Keratinocyte (primary cell): Measurements from ENCODE around the gene ZNF445.

Experiments used
- EZH2 ChIP-seq: IDR thresholded peaks from one replicate; pipeline ENCODE4 v1.6.1; 2012; ENCODE audit warnings: inconsistent platforms, mild to moderate bottlenecking, low read length, moderate library complexity
- TF ChIP-seq, protein P1 (sequence below), 3 experiments: IDR thresholded peaks in 1 of 3; conservative IDR thresholded peaks in 1 of 3; optimal IDR thresholded peaks in 1 of 3; 2 replicates in 2 of 3; 3 replicates in 1 of 3; pipeline versions ENCODE3 to v1.5.1; 2011; ENCODE audit warnings: low read length in 3 of 3, mild to moderate bottlenecking in 3 of 3, moderate library complexity in 2 of 3, control low read depth in 1 of 3, inconsistent platforms in 1 of 3; ENCODE audit not compliant: insufficient read depth in 2 of 3; ENCODE audit errors: extremely low read depth in 1 of 3

DNA sequence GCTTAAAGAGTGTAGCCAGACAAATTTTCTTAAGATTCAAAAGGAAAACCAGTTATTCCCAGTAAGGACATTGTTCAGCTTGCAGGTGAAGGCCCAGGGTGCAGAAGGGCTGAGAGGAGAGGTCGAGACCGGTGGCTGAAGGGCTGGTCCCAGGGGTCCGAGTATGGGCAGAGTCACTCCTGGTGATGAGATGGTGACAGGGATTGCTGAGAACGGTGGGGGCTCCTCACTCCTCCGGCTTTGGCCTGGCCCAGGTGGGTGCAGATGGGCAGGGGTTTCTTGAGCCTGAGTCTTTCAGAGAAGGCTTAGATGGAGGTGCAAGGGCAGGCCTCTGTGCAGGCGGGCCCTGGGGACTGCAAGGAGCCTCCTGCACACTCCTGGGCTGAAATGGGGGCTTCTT, 56.2 kb downstream of the ZNF445 start:
- TF ChIP-seq, protein P1, sequence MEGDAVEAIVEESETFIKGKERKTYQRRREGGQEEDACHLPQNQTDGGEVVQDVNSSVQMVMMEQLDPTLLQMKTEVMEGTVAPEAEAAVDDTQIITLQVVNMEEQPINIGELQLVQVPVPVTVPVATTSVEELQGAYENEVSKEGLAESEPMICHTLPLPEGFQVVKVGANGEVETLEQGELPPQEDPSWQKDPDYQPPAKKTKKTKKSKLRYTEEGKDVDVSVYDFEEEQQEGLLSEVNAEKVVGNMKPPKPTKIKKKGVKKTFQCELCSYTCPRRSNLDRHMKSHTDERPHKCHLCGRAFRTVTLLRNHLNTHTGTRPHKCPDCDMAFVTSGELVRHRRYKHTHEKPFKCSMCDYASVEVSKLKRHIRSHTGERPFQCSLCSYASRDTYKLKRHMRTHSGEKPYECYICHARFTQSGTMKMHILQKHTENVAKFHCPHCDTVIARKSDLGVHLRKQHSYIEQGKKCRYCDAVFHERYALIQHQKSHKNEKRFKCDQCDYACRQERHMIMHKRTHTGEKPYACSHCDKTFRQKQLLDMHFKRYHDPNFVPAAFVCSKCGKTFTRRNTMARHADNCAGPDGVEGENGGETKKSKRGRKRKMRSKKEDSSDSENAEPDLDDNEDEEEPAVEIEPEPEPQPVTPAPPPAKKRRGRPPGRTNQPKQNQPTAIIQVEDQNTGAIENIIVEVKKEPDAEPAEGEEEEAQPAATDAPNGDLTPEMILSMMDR (optimal IDR thresholded peaks at IDR 0.05 in 1 of 3, IDR thresholded peaks at IDR 0.05 in 1 of 3, conservative IDR thresholded peaks at IDR 0.05 in 1 of 3; ENCODE audit: extremely low read depth in 1 of 3, insufficient read depth in 2 of 3, low read length in 3 of 3) = no peak
- no peak for TF ChIP-seq EZH2
